ENCODE measurements around the gene CIAO1. TPM values are rescaled to one million over a fixed set of nuclear protein-coding genes. Genes with fewer than 3 reads are reported as not detected.

The CIAO1 gene
- polyA plus RNA-seq, 2 of the 4 experiments (the other 2 are of a cell fraction) = 83.2 to 99.7 TPM

DNA sequence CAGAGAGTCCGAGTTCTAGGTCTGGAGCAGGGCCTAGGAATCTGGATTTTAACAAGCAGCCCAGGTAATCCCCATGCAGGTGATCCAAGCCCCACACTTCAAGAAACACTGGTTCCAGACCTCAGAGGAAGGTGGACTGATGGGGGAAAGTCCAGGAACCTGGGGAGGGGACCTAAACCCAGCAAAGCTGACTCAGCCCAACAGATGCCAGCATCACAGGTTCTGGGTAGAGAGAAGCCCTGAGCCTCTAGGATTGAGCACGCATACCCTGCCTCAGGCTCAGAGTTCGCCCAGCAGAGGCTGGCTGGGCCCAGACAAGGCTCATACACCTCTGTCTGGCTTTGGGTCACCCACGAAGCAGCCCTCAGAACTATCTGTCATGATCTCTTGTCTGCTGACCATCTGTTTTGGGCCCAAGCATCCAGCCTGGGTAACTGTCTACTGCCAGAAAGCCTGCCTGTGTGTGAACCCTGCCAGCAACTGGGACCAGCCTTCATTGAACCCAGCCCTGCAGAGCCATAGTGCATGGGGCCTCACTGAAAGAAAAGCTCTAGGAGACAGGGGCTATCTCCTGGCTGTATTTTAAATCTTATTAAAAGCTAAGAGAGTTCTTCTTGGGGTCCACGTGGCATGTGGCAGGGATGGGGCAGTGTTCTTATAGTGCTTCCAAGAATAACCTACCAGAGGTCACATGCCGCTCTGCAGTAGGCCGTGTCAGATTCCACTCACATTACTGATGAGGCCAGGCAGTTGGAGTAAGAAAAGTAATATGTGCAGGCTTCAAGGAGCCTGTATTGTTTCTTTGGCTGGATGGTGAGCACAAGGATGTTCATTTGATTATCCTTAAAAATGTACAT, 7.6 kb upstream of the CIAO1 start:
- peak overlapping the region in 1 of 2 experiments; percentile 13; a peak in 1 of 6 replicates for H3K27ac ChIP-seq
- FAIRE-seq (no peak), DNase-seq (ENCODE audit: low read depth in 1 of 2, low spot score in 1 of 2) (no peak), ATAC-seq (no peak)
- peaks cover 26% of the 10 kb centered on the region for H3K4me1 ChIP-seq
- ChIA-PET POLR2A (interaction anchor here (2.7 kb wide), 1 partner anchor 50 kb away, joined by 17 read pairs; the partner anchor contains the start of gene STARD7), CTCF (interaction anchor here (0.8 to 2.8 kb wide), 5 partner anchors 10 to 251 kb away, joined by 3 to 17 read pairs (median 6); partner anchors contain the start of gene ASTL)
- H3K9me3 ChIP-seq = no peaks in the 10 kb centered on the region
- TF ChIP-seq REST (IDR thresholded peaks at IDR 0.05) = no peak
- WGBS (ENCODE audit: missing lambda C conversion rate) = 87% methylated on average over 7 of the region's 7 CpGs
- no peak overlapping the region for H3K4me2 ChIP-seq
- H3K4me3 ChIP-seq = no peak overlapping the region

DNA sequence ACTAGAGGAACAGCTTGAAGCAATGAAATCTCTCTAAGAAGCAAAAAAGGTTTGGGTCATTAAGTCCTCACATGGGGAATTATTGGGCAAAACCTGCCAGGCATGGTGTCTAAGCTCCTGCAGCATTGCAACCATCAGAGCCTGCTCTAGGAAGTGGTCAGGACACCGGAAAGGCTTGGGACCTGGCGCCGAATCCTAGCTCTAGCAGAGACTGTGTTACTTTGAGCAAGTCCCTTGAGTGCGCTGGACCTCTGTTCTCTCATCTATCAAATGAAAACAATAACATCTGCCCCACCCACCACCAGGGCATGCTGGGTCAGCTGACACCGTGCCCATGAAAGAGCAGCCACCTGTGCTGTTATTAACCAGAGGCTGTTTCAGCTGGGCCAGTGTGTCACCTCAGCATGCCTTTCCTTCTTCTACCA, 6.5 kb upstream of the CIAO1 start:
- no peak for TF ChIP-seq HEYL (CRISPR knock-in tag; IDR thresholded peaks at IDR 0.05)
- no peak for TF ChIP-seq ESRRA (IDR thresholded peaks at IDR 0.05; ENCODE audit: borderline replicate concordance, low read length)
- no peak for TF ChIP-seq NR3C1 (IDR thresholded peaks at IDR 0.05)
- TF ChIP-seq TFCP2L1 (CRISPR knock-in tag; IDR thresholded peaks at IDR 0.05) = no peak
- TF ChIP-seq, protein P1, sequence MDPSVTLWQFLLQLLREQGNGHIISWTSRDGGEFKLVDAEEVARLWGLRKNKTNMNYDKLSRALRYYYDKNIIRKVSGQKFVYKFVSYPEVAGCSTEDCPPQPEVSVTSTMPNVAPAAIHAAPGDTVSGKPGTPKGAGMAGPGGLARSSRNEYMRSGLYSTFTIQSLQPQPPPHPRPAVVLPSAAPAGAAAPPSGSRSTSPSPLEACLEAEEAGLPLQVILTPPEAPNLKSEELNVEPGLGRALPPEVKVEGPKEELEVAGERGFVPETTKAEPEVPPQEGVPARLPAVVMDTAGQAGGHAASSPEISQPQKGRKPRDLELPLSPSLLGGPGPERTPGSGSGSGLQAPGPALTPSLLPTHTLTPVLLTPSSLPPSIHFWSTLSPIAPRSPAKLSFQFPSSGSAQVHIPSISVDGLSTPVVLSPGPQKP (IDR thresholded peaks at IDR 0.05; ENCODE audit: low read depth, low read length) = no peak
- TF ChIP-seq POLR2AphosphoS2 (conservative IDR thresholded peaks at IDR 0.05; ENCODE audit: low read length) = no peak
- no peak for TF ChIP-seq ZFP36 (IDR thresholded peaks at IDR 0.05; ENCODE audit: borderline replicate concordance, partially characterized antibody)
- TF ChIP-seq KDM1A (IDR thresholded peaks at IDR 0.05; ENCODE audit: low read depth) = no peak
- no peak for TF ChIP-seq HOXB5 (CRISPR knock-in tag; IDR thresholded peaks at IDR 0.05)
- no peak for TF ChIP-seq MAFK (IDR thresholded peaks at IDR 0.05; ENCODE audit: partially characterized antibody)
- no peak for TF ChIP-seq POLR2A (IDR thresholded peaks at IDR 0.05; ENCODE audit: low read length)
- TF ChIP-seq FOSL2 (IDR thresholded peaks at IDR 0.05) = no peak
- TF ChIP-seq FOSL2 (CRISPR knock-in tag; IDR thresholded peaks at IDR 0.05) = no peak
- no peak for FAIRE-seq
- peak overlapping the region; percentile 65 to 75; a peak in 5 of 6 replicates for H3K27ac ChIP-seq
- DNase-seq (ENCODE audit: low read depth in 1 of 2, low spot score in 1 of 2) = no peak
- ChIA-PET CTCF (interaction anchor here (0.8 to 3.7 kb wide), 16 partner anchors 8 to 290 kb away, joined by 3 to 20 read pairs (median 4); partner anchors contain the start of genes ANKRD36C, ASTL and STARD7), POLR2A (interaction anchor here (1.3 to 2.7 kb wide), 2 partner anchors 19 to 51 kb away, joined by 3 to 17 read pairs; partner anchors contain the start of gene STARD7)
- peaks cover 34% of the 10 kb centered on the region for H3K4me1 ChIP-seq
- no peak for ATAC-seq
- 98% methylated on average over 5 of the region's 5 CpGs for WGBS (ENCODE audit: missing lambda C conversion rate)
- H3K9me3 ChIP-seq = no peaks in the 10 kb centered on the region
- no peak overlapping the region for H3K4me3 ChIP-seq
- H3K4me2 ChIP-seq = peak overlapping the region; percentile 70

DNA sequence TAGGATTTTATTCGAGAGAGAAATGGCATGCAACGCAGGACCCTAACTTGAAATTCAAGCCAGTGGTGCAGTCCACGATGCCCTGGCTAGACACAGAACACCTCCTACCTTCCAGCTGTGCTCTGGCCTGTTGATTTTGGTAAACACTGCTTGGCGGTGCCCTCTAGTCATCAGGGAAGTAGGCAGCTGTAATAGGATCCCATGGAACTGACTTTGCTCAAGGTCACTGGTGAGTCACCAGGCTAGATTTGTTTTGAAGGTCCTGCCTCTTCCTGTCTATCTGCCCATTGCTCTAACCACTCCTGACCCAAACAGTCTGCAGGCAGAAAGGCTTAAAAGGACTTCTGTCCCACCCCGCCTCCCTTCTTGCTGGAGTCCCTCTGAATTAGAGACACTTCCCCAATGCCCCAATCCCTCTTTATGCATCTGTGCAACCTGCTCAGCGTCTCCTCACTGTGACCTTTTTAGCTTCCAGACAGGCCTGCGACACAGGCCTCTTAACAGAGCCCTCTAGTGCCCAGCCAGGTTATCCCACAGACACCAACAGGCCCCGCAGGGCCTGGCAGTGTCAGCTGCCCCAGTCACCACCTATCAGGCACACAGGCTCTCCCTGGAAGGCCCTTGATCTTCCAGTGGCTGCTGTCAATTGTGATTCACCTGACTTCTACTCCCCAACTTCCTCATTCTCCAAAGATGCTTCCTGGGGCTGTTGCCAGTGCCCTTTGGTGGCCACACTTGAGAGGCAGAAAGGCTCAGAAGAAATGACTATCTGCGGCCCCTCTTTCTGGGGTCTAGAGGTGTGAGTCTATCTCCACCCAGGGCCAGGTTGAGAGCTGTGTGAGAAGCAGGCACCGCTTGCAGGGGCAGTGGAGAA, 5.4 kb upstream of the CIAO1 start:
- Histone ChIP-seq H3K9me3 (no peaks in the 10 kb centered on the region), H3K4me3 (no peak overlapping the region), H3K4me1 (peaks cover 36% of the 10 kb centered on the region), H3K4me2 (peak overlapping the region; percentile 70), H3K27ac (peak overlapping the region; percentile 65 to 75)
- 20% methylated on average over 10 of the region's 10 CpGs for WGBS (ENCODE audit: missing lambda C conversion rate)
- POLR2A ChIA-PET = interaction anchor here (0.5 to 2.7 kb wide), 3 partner anchors 20 to 52 kb away, joined by 3 to 17 read pairs (median 4); partner anchors contain the start of gene STARD7
- FAIRE-seq (no peak), ATAC-seq (peak; percentile 89 to 91), DNase-seq (ENCODE audit: low read depth in 1 of 2, low spot score in 1 of 2) (peak; percentile 85 to 86)
- CTCF ChIA-PET = interaction anchor here (0.8 to 3.7 kb wide), 28 partner anchors 9 to 289 kb away, joined by 3 to 20 read pairs (median 4); partner anchors contain the start of genes ANKRD36C, ASTL and STARD7
- TF ChIP-seq JUNB (IDR thresholded peaks at IDR 0.05) (peak; percentile 46; the same call in 1 of the 2 replicates), FOSL2 (IDR thresholded peaks at IDR 0.05) (peak; percentile 67; the same call in 1 of the 2 replicates), FOSL2 (CRISPR knock-in tag; IDR thresholded peaks at IDR 0.05) (peak; percentile 80), CBX2 (IDR thresholded peaks at IDR 0.05; ENCODE audit: borderline replicate concordance, low read depth) (no peak), JUN (IDR thresholded peaks at IDR 0.05) (no peak), KDM5A (IDR thresholded peaks at IDR 0.05) (no peak), ESRRA (IDR thresholded peaks at IDR 0.05; ENCODE audit: borderline replicate concordance, low read length) (peak; percentile 94), RAD21 (conservative IDR thresholded peaks at IDR 0.05 in 1 of 2, IDR thresholded peaks at IDR 0.05 in 1 of 2) (peak; percentile 29 to 53; a peak in 4 of 5 replicates), SREBF2 (IDR thresholded peaks at IDR 0.05) (no peak), MYC (IDR thresholded peaks at IDR 0.05; ENCODE audit: borderline replicate concordance, low read length) (no peak), BHLHE40 (IDR thresholded peaks at IDR 0.05; ENCODE audit: low read depth, low read length) (no peak), SMC3 (IDR thresholded peaks at IDR 0.05) (peak; percentile 68)
- TF ChIP-seq, protein P2, sequence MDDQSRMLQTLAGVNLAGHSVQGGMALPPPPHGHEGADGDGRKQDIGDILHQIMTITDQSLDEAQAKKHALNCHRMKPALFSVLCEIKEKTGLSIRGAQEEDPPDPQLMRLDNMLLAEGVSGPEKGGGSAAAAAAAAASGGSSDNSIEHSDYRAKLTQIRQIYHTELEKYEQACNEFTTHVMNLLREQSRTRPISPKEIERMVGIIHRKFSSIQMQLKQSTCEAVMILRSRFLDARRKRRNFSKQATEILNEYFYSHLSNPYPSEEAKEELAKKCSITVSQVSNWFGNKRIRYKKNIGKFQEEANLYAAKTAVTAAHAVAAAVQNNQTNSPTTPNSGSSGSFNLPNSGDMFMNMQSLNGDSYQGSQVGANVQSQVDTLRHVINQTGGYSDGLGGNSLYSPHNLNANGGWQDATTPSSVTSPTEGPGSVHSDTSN (IDR thresholded peaks at IDR 0.05) = 0 out of 2 replicates have a peak, but pooled peaks have one; percentile 43
